NCI-H1417 (cell line): ENCODE measurements around the gene SPAG9.
A peak's percentile ranks its signal among the peaks of the same experiment; 100 is the strongest.
"Not testable (repeated sequence)": the region's sequence is repeated elsewhere in the genome, so short reads cannot be mapped to it uniquely, and the experiment has no call there.

Experiments used
- DNase-seq, 3 experiments: peaks; one replicate each; lab custom pipeline; 2025; lab: John Stamatoyannopoulos, UW

Gene SPAG9

GRCh38 chr17:51132964-51133319, 12.3 kb upstream of the SPAG9 start:
- DNase-seq, result no peak

GRCh38 chr17:51128076-51128475, 7.4 kb upstream of the SPAG9 start:
- DNase-seq, result no peak

DNA sequence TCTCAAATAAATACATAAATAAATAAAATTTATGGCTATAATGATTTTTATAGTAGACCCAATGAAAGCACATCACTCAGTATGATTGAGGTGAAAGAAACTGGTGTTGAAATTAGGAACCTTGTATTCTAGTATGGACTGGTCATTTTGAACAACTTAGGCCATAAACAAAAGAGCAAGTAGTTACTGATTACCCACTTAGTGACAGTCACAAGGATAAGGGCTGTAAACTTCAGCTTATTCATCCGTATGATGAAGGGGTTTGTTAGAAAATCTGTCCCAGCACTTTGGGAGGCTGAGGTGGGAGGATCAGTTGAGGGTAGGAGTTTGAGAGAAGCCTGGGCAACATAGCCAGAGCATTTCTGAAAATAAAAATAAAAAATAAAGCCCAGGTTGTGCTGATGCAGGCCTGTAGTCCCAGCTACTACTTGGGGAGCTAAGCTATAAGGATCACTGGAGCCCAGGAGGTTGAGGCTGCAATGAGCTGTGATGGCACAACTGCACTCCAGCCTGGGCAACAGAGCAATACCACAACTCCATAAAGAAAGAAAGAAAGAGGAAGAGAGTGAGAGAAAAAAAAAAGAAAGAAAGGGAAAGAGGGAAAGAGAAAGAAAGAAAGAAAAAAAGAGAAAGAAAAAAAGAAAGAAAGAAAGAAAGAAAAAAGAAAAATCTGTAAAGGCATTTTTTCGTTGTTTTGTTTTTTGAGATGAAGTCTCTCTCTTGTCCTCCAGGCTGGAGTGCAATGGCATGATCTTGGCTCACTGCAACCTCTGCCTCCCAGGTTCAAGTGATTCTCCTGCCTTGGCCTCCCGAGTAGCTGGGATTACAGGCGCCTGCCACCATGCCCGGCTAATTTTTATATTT, 4.2 kb upstream of the SPAG9 start:
- DNase-seq, result no peak

GRCh38 chr17:51122473-51123115, 1.9 kb upstream of the SPAG9 start:
- not testable (repeated sequence) for DNase-seq

DNA sequence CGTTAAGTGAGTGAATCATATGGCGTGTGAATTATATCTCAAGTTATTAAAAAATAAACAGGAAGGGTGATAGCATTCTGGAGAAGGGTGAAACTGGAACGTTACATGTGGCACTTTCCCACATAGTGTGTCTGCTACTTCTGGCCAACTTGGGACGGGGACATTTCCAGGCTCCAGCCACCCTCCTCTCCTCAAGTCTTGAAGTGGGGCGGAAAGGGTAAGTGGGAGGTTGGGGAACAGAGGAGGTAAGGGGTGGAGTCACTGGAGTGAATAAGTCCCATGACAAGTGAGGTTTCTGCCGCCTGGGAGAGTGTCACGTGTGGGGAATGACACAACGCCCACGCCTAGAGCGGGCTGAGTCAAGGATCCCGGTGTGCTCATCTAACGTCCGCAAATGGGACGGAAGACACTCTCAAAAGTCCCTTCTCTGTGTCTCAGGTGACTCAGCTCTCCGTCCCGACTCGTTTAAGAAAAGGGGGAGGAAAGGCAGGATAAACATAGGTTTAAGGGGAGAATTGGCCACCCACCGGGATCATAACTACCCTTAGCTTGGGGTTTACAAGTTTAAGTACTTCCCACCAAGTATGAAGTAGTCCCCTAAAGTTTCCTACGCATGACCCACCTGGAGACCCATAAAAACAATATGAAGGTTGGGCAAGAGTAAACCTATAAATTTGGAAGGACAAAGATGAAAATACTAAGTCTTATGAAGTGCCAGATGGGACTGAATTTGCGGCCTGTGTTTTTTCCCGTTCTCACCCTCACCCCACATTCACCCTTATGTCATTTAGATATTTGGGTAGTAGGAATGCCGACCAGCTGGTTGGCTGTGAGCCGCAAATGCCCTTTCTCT, 1.2 kb upstream of the SPAG9 start:
- peak; percentile 48 to 73 (median 58) for DNase-seq

DNA sequence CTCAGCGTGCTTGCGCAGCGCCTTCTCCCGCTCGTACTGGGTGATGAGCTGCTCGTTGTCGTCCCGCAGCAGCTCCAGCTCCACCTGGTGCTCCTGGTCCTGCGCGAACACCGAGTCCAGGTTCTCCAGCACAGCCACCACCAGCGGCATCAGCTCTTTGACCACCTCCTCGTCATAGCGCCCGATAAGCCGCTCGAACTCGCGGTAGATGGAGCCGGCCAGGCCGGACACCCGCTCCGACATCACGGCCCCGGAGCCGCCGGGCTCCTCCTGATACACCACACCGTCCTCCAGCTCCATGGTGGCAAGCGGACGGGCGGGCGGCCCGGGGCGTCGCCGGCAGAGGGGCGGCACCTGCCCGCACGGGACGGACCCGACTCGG, 320 bp downstream of the SPAG9 start:
- peak; percentile 38 to 87 (median 81) for DNase-seq

- DNase-seq, result peak; percentile 3 to 66 (median 56)
Observed at GRCh38 chr17:51119415-51120356, 982 bp downstream of the SPAG9 start.

GRCh38 chr17:51118330-51119195, 2.1 kb downstream of the SPAG9 start:
- peak; percentile 19 to 97 (median 79) for DNase-seq

- no peak for DNase-seq
Observed at GRCh38 chr17:51115179-51115578, 5.5 kb downstream of the SPAG9 start.

- not testable (repeated sequence) for DNase-seq
Observed at GRCh38 chr17:51112303-51113222, 8.1 kb downstream of the SPAG9 start.

- DNase-seq, result no peak
Observed at GRCh38 chr17:51107778-51108177, 12.9 kb downstream of the SPAG9 start.

GRCh38 chr17:51103451-51103850, 17.2 kb downstream of the SPAG9 start:
- peak in 1 of 3 experiments; percentile 33 for DNase-seq

- DNase-seq, result no peak
Observed at GRCh38 chr17:51103050-51103449, 17.6 kb downstream of the SPAG9 start.

DNA sequence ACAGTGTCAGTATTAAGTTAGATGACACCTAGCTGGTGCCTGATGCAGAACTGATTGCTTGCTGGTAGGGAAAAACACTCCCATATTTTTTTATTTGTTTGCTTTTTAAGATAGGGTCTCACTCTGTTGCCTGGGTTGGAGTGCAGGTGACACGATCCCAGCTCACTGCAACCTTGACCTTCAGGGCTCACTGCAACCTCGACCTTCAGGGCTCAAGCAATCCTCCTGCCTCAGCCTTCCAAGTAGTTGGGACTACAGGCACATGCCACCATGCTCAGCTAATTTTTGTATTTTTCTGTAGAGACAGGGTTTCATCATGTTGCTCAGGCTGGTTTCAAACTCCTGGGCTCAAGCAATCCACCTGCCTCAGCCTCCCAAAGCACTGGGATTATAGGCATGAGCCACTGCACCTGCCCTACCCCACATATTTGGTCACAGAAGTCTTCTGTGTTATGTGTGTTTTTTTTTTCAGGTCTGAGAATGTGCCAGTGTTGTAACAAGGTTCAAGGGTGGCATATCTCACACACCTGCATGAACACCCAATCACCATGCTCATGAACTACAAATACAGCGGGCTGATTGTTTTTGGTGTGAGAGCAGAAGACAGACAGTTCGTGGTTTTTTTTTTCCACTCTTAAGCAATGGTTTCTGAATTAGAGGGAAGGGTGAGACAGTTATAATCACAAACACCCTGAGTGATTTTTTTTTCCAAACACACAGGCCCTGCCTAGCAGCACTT, 22.8 kb downstream of the SPAG9 start:
- peak in 1 of 3 experiments; percentile 6 for DNase-seq

- DNase-seq, result no peak
Observed at GRCh38 chr17:51091635-51092034, 29.0 kb downstream of the SPAG9 start.

- DNase-seq, result not testable (repeated sequence)
Observed at GRCh38 chr17:51088868-51089267, 31.8 kb downstream of the SPAG9 start.

DNA sequence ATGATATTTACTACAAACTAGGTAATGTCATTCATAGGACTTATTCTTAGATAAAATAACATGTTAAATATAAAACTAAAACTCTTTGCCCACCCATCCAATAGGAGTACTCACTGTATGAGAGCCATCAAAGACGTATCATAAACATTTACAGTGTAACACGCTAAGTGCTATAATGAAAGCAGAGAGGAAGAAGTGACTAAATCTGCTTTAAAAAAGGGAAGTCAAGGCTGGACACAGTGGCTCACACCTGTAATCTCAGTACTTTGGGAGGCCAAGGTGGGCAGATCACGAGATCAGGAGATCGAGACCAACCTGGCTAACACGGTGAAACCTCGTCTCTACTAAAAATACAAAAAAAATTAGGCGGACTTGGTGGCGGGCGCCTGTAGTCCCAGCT, 32.4 kb downstream of the SPAG9 start:
- DNase-seq, result no peak

DNA sequence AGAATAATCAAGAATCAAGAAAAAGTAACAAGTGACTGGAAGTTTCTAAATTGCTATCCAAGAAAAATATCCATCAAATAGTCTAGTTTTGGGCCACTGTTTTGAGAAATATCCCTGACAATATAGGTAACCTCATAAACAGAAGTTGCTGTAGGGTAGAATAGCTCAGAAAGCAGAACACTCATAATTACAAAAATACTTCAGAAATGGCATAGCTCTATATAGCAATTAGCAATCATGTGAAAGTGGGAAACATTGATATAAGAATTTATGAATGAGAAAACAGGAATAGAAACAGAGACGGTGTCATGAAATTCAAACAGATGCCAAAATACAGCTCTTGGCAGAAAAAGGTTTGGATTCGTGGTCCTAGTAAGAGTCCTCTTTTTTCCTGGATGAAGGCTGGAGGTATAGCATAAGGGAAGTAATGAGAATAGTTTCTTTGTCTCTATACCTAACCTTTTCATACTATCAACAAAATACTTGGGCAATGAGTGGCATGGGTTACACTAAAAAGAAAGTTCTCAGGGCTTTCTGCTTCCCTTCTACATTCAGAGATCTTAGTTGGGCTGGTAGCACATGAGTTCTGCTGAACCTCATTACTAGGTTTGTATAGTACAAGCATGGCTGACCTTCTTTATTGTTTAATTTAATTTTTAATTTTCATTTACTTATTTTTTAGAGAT, 33.5 kb downstream of the SPAG9 start:
- DNase-seq, result no peak
